Amygdala (tissue), 56 donors: Measurements from ENCODE around the gene CUX1.
"Not testable (repeated sequence)": the region's sequence is repeated elsewhere in the genome, so short reads cannot be mapped to it uniquely, and the experiment has no call there.

Experiments
- DNase-seq, 56 donors: peaks; one replicate each; lab custom pipeline; 2025; lab: John Stamatoyannopoulos, UW

CUX1 gene

GRCh38 chr7:102216573-102217314, 399.3 kb downstream of the CUX1 start:
- DNase-seq, result peak in 1 of 56 donors; percentile 7

- no peak for DNase-seq
These were observed 402.9 kb downstream of the CUX1 start for GRCh38 chr7:102220229-102220850.

GRCh38 chr7:102220960-102221800, 403.8 kb downstream of the CUX1 start:
- DNase-seq, result peak in 1 of 56 donors; percentile 17

- no peak for DNase-seq
These were observed 404.5 kb downstream of the CUX1 start for GRCh38 chr7:102221961-102222360.

GRCh38 chr7:102222445-102222844, 405.0 kb downstream of the CUX1 start:
- peak in 6 of 56 donors; percentile 6 to 28 (median 16) for DNase-seq

GRCh38 chr7:102223184-102223583, 405.8 kb downstream of the CUX1 start:
- DNase-seq, result no peak

- no peak for DNase-seq
These were observed 407.6 kb downstream of the CUX1 start for GRCh38 chr7:102225025-102225424.

- DNase-seq, result no peak
These were observed 409.9 kb downstream of the CUX1 start for GRCh38 chr7:102227371-102227770.

- DNase-seq, result no peak
These were observed 411.5 kb downstream of the CUX1 start for GRCh38 chr7:102228935-102229334.

- not testable (repeated sequence) for DNase-seq
These were observed 412.7 kb downstream of the CUX1 start for GRCh38 chr7:102230162-102230561.

GRCh38 chr7:102230593-102230992, 413.2 kb downstream of the CUX1 start:
- no peak for DNase-seq

- DNase-seq, result no peak
These were observed 415.3 kb downstream of the CUX1 start for GRCh38 chr7:102232611-102233286.

GRCh38 chr7:102234131-102234530, 416.7 kb downstream of the CUX1 start:
- DNase-seq, result no peak

GRCh38 chr7:102234801-102235550, 417.6 kb downstream of the CUX1 start:
- no peak for DNase-seq

GRCh38 chr7:102236102-102236501, 418.7 kb downstream of the CUX1 start:
- DNase-seq, result no peak

- DNase-seq, result peak in 46 of 56 donors; percentile 2 to 74 (median 30)
These were observed 419.3 kb downstream of the CUX1 start for GRCh38 chr7:102236592-102237287.

- no peak for DNase-seq
These were observed 421.9 kb downstream of the CUX1 start for GRCh38 chr7:102239206-102239820.

GRCh38 chr7:102241431-102241830, 424.0 kb downstream of the CUX1 start:
- DNase-seq, result no peak

GRCh38 chr7:102244601-102245000, 427.2 kb downstream of the CUX1 start:
- DNase-seq, result no peak
